OCI-LY7 (cell line): ENCODE measurements around the gene LGALS9. TPM values are rescaled to one million over a fixed set of nuclear protein-coding genes. Genes with fewer than 3 reads are reported as not detected.
"Not testable (repeated sequence)": the region's sequence is repeated elsewhere in the genome, so short reads cannot be mapped to it uniquely, and the experiment has no call there.

ENCODE experiments used
- BruUV-seq: library from RNA; stranded (reverse); fragments of 400-500 nt; replicated peaks from 2 replicates; lab custom pipeline; 2021; lab: Mats Ljungman, UMichigan
- CTCF ChIA-PET: fragments of 300-600 bp; sonication (Branson Sonifier 250); formaldehyde crosslinking; loops from one replicate; lab custom pipeline; 2022; ENCODE audit warnings: antibody characterized with exemption; ENCODE audit not compliant: unreplicated experiment; lab: Charles Lee
- POLR2A ChIA-PET: fragments of 300-600 bp; sonication (Branson Sonifier 250); formaldehyde crosslinking; loops from one replicate; lab custom pipeline; 2022; ENCODE audit warnings: antibody characterized with exemption; lab: Charles Lee
- DNase-seq: peaks from one replicate; pipeline ENCODE4 v3.0.0-alpha.2; 2015; ENCODE audit warnings: low spot score
- H2AFZ ChIP-seq: fragments of 200-600 bp; sonication (generic), shearing (Covaris generic); 2 replicates; pipeline ENCODE4 v1.6.1; 2014; ENCODE audit warnings: mild to moderate bottlenecking, antibody characterized with exemption, low read length, moderate library complexity
- H3K27ac ChIP-seq: fragments of 200-600 bp; sonication (generic); 2 replicates; pipeline ENCODE4 v1.5.1; 2014; ENCODE audit warnings: mixed run types, low read depth, mild to moderate bottlenecking, moderate library complexity, low read length, inconsistent platforms; ENCODE audit not compliant: poor library complexity, severe bottlenecking
- H3K36me3 ChIP-seq: fragments of 200-600 bp; sonication (generic); 2 replicates; pipeline ENCODE4 v1.6.1; 2014; ENCODE audit warnings: mild to moderate bottlenecking, antibody characterized with exemption, low read length, moderate library complexity, mixed read lengths; ENCODE audit not compliant: insufficient read depth
- H3K4me1 ChIP-seq: fragments of 200-600 bp; sonication (generic); 2 replicates; pipeline ENCODE4 v1.5.1; 2014; ENCODE audit warnings: mild to moderate bottlenecking, low read length; ENCODE audit not compliant: insufficient read depth, poor library complexity, severe bottlenecking
- H3K4me2 ChIP-seq: fragments of 200-600 bp; sonication (generic); 2 replicates; pipeline ENCODE4 v1.6.1; 2014; ENCODE audit warnings: mild to moderate bottlenecking, low read length
- H3K4me3 ChIP-seq: fragments of 200-600 bp; sonication (generic); 2 replicates; pipeline ENCODE4 v1.5.1; 2014; ENCODE audit warnings: mild to moderate bottlenecking, low read depth, low read length; ENCODE audit not compliant: poor library complexity, severe bottlenecking
- H3K79me2 ChIP-seq: fragments of 200-600 bp; sonication (generic); 2 replicates; pipeline ENCODE4 v1.6.1; 2016; ENCODE audit warnings: low read depth, mild to moderate bottlenecking, low read length, moderate library complexity, mixed read lengths; ENCODE audit not compliant: insufficient read depth
- H3K9me2 ChIP-seq: fragments of 200-600 bp; sonication (generic); 2 replicates; pipeline ENCODE4 v1.6.1; 2016; ENCODE audit warnings: mild to moderate bottlenecking, low read length, mixed read lengths; ENCODE audit not compliant: insufficient read depth
- H3K9me3 ChIP-seq: fragments of 200-600 bp; sonication (generic); 2 replicates; pipeline ENCODE4 v1.6.1; 2014; ENCODE audit warnings: mild to moderate bottlenecking, mixed run types, low read length, mixed read lengths
- H4K20me1 ChIP-seq: fragments of 200-600 bp; sonication (generic); 2 replicates; pipeline ENCODE4 v1.6.1; 2014; ENCODE audit warnings: mild to moderate bottlenecking, antibody characterized with exemption, low read length, moderate library complexity, mixed read lengths; ENCODE audit not compliant: insufficient read depth
- EZH2phosphoT487 ChIP-seq: fragments of 200-600 bp; sonication (generic); IDR thresholded peaks from 2 replicates; pipeline ENCODE4 v1.6.1; 2018; ENCODE audit warnings: low read depth, borderline replicate concordance, mild to moderate bottlenecking, mixed run types, antibody characterized with exemption, low read length, moderate library complexity, mixed read lengths
- intact Hi-C: fragments of 100-400 bp; cut with micrococcal nuclease; formaldehyde crosslinking; loops from one replicate; pipeline ENCODE4 v1.10.0; 2022; ENCODE audit not compliant: unreplicated experiment
- total RNA-seq, 2 experiments: library from RNA; depleted of rRNA in 1 of 2; stranded (reverse); fragments of >200 nt in 1 of 2; shearing (Covaris generic) in 1 of 2; gene quantifications; 2 replicates each; pipeline ENCODE4 v1.2.3, GENCODE V29; 2014 to 2022
- TF ChIP-seq, protein P1 (sequence below): fragments of 200-600 bp; sonication (generic); conservative IDR thresholded peaks from 2 replicates; pipeline ENCODE4 v1.5.1; 2014; ENCODE audit warnings: mild to moderate bottlenecking, antibody characterized with exemption, low read length, moderate library complexity, mixed read lengths

LGALS9 gene
- total RNA-seq, 2 experiments from 2014 or later = 2.2 to 4.2 TPM

- Histone ChIP-seq H2AFZ (no peak overlapping the region; the same call in 1 of the 2 replicates), H3K79me2 (no peaks in the 10 kb centered on the region), H3K36me3 (no peaks in the 10 kb centered on the region), H3K4me2 (peak overlapping the region; percentile 20; the same call in 1 of the 2 replicates), H3K4me1 (peaks cover 19% of the 10 kb centered on the region), H3K27ac (no peak overlapping the region), H4K20me1 (no peaks in the 10 kb centered on the region), H3K9me2 (no peaks in the 10 kb centered on the region), H3K9me3 (no peaks in the 10 kb centered on the region), H3K4me3 (peak overlapping the region; percentile 12)
- ChIA-PET POLR2A (no interaction called here), CTCF (no interaction called here)
- intact Hi-C loops = no loop called here
- peak; percentile 9 for DNase-seq
- BruUV-seq = no TSS peak
- TF ChIP-seq, protein P1, sequence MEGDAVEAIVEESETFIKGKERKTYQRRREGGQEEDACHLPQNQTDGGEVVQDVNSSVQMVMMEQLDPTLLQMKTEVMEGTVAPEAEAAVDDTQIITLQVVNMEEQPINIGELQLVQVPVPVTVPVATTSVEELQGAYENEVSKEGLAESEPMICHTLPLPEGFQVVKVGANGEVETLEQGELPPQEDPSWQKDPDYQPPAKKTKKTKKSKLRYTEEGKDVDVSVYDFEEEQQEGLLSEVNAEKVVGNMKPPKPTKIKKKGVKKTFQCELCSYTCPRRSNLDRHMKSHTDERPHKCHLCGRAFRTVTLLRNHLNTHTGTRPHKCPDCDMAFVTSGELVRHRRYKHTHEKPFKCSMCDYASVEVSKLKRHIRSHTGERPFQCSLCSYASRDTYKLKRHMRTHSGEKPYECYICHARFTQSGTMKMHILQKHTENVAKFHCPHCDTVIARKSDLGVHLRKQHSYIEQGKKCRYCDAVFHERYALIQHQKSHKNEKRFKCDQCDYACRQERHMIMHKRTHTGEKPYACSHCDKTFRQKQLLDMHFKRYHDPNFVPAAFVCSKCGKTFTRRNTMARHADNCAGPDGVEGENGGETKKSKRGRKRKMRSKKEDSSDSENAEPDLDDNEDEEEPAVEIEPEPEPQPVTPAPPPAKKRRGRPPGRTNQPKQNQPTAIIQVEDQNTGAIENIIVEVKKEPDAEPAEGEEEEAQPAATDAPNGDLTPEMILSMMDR = no peak
- TF ChIP-seq EZH2phosphoT487 = no peak
These were observed 398 bp downstream of the LGALS9 start for GRCh38 chr17:27631411-27631760.

DNA sequence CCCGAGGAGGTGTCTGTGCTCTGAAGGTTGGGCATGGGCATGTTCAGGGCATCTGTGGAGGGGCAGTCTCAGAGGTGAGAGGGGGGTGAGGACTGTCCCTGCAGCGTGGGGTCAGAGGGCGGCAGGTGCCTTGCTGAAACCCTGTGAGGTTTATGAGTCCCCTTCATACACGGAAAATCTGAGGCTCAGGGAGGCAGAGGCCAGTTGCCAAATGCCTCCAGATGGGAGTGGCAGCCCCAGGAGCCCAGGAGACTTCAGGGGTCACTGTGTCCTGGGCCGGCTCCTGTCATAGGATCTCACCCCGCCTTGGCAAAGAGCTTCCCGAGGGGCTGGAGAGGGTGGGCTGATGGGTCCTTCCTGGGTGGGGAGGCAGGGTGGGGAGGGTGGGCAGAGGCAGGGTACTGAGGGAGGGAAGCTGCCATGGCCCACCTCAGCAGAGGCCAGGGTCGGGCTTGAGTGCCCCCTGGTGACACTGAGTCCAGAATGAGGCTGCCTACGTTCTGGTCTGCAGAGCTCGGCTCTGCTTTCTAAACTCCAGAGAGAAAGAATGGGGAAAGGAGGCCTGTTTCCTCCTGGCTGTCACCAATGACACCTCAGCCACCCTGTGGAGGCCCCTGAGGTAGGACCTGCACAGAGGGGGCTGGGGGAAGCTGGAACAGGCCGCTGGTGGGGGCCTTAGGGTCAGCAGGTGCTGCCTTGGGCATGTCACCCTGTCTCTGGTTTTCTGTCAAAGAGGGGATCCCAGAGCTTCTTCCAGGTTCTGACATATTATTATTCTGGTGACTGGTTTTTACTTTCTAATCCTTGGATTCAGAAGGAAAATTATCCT, 1.1 kb downstream of the LGALS9 start:
- DNase-seq = no peak
- no peaks in the 10 kb centered on the region for H3K9me2 ChIP-seq
- H2AFZ ChIP-seq = no peak overlapping the region; the same call in 1 of the 2 replicates
- H3K36me3 ChIP-seq = no peaks in the 10 kb centered on the region
- ChIA-PET CTCF (no interaction called here), POLR2A (interaction anchor here (0.5 kb wide), 1 partner anchor 1013 kb away, joined by 3 read pairs; the partner anchor contains the start of gene BLTP2)
- peaks cover 19% of the 10 kb centered on the region for H3K4me1 ChIP-seq
- H4K20me1 ChIP-seq = no peaks in the 10 kb centered on the region
- TF ChIP-seq, protein P1 = no peak
- TF ChIP-seq EZH2phosphoT487 = no peak
- no peak overlapping the region; the same call in 1 of the 2 replicates for H3K4me2 ChIP-seq
- no peaks in the 10 kb centered on the region for H3K9me3 ChIP-seq
- no peaks in the 10 kb centered on the region for H3K79me2 ChIP-seq
- BruUV-seq = no TSS peak
- no peak overlapping the region for H3K27ac ChIP-seq
- intact Hi-C loops = no loop called here
- H3K4me3 ChIP-seq = no peak overlapping the region

GRCh38 chr17:27632766-27633165, 1.8 kb downstream of the LGALS9 start:
- H2AFZ ChIP-seq, DNase-seq, H3K79me2 ChIP-seq, CTCF ChIA-PET, H3K9me2 ChIP-seq, BruUV-seq, H4K20me1 ChIP-seq, H3K4me2 ChIP-seq, H3K27ac ChIP-seq, H3K36me3 ChIP-seq, intact Hi-C loops, H3K9me3 ChIP-seq, H3K4me3 ChIP-seq: not testable (repeated sequence)
- peaks cover 19% of the 10 kb centered on the region for H3K4me1 ChIP-seq
- POLR2A ChIA-PET = interaction anchor here (0.5 kb wide), 1 partner anchor 1012 kb away, joined by 3 read pairs; the partner anchor contains the start of gene BLTP2
